Stimulated activated naive CD4-positive, alpha-beta T cell treated with Interleukin-2 at 50 U/mL for 16 hours (primary cell): ENCODE results near the gene VPS36.
"Not testable (repeated sequence)": the region's sequence is repeated elsewhere in the genome, so short reads cannot be mapped to it uniquely, and the experiment has no call there.

Experiments
- DNase-seq: peaks from one replicate; lab custom pipeline; 2025; lab: John Stamatoyannopoulos, UW

VPS36 gene

GRCh38 chr13:52432456-52432855, 18.0 kb downstream of the VPS36 start:
- DNase-seq: no peak

DNA sequence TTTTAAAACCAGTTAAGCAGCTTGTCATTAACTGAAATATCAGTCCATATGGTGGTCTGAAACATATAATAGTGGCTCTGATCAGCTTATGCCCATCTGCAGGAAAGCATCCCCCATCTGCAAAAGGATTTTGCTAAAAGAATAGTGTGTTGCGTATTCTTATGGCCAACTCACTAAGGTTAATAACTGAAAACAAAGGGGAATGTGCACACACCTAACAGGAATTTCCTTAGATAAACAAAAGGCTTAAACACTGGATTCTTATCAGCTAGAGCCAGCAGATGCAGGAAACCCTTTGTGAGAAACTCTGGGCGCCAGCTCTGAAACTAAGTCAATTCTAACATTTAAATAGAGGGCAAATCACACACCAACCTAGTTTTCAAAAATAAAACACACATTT, 22.1 kb downstream of the VPS36 start:
- DNase-seq: no peak

DNA sequence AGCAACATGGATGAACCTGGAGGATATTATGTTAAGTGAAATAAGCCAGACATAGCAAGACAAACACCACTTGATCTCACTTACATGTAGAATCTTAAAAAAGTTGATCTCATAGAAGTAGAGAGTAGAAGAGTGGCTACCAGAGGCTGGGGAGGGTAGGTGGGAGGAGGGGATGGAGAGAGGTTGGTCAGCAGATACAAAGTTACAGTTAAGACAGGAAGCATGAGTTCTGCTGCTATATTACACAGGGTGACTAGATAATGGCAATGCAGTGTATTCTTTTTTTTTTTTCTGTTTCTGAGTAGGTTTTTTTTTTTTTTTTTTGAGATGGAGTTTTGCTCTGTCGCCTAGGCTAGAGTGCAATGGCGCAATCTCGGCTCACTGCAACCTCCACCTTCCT, 29.2 kb downstream of the VPS36 start:
- no peak for DNase-seq

- DNase-seq: no peak
Observed at GRCh38 chr13:52419080-52419479, 31.4 kb downstream of the VPS36 start.

- no peak for DNase-seq
Observed at GRCh38 chr13:52414963-52415362, 35.5 kb downstream of the VPS36 start.

GRCh38 chr13:52414051-52414450, 36.4 kb downstream of the VPS36 start:
- no peak for DNase-seq

- no peak for DNase-seq
Observed at GRCh38 chr13:52412128-52412527, 38.3 kb downstream of the VPS36 start.

DNA sequence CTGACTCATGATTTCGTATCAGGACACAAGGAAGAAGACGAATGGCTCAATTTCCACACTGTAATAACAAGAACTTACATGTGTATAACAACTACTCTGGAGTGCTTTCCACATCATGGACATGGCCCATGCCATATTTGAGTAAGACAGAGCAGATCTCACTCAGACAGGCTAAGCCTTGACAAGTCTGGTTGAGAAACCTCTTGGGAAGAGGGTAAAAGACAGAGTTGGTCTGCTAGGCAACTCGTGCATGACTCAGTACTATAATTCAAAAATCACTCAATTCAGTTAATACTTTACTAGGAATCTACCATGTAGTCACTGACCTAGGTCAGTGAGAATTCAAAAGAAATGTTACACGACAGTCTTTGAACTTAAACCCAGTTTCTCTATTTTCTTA, 38.8 kb downstream of the VPS36 start:
- DNase-seq: no peak

DNA sequence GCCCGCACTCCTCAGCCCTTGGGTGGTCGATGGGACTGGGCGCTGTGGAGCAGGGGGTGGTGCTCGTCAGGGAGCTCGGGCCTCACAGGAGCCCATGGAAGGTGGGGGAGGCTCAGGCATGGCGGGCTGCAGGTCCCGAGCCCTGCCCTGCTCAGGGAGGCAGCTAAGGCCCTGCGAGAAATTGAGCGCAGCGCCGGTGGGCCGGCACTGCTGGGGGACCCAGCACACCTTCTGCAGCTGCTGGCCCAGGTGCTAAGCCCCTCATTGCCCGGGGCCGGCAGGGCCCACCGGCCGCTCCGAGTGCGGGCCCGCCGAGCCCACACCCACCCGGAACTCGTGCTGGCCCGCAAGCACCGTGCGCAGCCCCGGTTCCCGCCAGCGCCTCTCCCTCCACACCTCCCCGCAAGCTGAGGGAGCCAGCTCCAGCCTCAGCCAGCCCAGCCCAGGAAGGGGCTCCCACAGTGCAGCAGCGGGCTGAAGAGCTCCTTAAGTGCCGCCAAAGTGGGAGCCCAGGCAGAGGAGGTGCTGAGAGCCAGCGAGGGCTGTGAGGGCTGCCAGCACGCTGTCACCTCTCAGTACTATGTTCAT, 42.3 kb downstream of the VPS36 start:
- DNase-seq: not testable (repeated sequence)

- not testable (repeated sequence) for DNase-seq
Observed at GRCh38 chr13:52407436-52407835, 43.0 kb downstream of the VPS36 start.

- no peak for DNase-seq
Observed at GRCh38 chr13:52406629-52407028, 43.8 kb downstream of the VPS36 start.

DNA sequence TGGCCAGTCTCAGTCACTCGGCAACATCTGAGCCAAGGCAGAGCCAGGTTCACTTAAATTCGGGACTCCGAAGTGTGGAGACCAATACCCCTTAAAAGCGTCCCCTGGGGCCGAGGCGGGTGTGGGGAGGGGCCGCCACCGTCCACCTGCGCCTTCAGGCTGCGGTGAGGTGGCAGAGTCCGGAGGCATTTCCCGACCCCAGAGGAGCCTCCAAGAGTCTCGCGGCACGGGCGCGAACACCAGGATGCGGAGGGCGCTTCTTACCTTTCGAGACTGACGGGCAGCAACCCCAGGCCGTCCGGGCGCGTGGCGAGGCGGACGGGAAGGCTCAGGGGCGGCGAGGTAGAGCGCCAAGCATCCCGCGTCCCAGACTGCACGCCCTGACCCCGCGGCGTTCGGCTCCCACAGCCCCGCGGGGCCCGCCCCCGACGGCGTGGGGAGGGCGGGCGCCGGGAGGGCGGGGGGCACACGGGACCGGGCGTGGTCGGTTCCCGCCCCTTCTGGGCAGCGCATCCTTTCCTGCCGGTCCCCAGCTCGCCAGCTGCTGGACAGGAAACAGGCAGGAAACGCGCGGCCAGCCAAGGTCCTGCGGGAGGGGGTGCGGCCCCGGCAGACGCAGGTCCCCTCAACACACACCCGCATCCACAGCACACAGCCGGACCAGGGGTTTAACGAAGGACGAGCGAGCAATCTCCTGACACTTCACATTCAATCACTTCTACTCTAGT, 44.5 kb downstream of the VPS36 start, which contains the start of gene THSD1:
Gene THSD1 (minus strand): TSS at position 406 of the 728 bp plus-strand sequence. CDS start 3,572 bp downstream, outside the sequence.
- no peak for DNase-seq

GRCh38 chr13:52405369-52405766, 45.1 kb downstream of the VPS36 start:
- DNase-seq: no peak

DNA sequence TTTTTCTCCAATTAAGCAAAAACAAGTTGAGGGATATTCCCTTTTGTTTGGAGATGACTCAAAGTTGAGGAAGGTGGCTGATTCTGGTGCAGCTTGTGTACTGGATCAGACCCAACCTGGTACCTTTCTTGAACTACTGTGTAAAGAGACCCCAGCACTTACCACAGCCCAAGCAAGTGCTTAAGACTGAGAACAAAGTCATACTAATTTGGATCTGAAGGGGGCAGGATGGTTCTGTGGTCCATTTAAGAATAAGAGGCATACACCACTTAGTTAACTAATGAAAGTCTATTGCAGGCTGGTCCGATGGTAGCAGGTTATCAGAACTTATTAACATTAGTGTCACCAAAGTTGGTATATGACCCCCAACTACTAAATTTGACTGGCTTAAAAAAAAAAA, 50.7 kb downstream of the VPS36 start:
- DNase-seq: no peak

DNA sequence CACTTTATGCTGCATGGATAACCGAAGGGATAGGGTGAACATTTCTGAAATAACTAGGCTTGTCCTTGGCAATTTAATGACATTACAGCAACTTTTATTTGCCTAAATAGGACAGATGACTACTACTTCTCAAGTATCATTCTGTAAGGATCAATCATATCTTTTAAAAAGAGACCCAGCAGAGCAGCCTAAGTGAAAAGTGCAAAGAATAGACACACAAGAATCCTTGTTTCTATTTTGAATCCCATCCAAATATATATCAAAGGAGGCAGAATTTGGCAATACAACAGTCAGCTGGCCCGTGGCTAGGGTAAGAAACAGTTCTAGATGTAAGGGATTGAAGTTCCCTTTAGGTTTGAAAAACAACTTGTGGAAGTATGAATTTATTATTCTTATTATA, 51.4 kb downstream of the VPS36 start:
- no peak for DNase-seq

DNA sequence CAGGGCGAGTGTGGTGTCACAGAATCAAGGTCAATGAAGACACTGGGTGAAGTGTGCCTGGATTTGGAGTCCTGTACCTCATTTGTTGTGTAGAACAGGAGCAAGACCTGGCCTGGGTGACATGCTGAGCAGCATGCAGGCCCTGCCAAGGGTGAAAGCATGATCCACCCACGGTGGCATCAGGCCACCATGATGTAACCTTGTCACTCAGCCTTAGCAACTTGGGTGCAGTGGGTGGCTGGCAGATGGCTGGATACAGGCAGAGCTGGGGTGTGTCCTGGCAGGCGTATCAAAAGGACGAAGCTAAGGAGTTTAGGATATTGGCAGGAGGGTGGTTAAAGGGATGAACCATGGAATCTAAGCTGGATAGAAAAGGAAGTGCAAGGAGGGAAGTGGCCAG, 54.7 kb downstream of the VPS36 start:
- DNase-seq: no peak

- no peak for DNase-seq
Observed at GRCh38 chr13:52394586-52394985, 55.8 kb downstream of the VPS36 start.

DNA sequence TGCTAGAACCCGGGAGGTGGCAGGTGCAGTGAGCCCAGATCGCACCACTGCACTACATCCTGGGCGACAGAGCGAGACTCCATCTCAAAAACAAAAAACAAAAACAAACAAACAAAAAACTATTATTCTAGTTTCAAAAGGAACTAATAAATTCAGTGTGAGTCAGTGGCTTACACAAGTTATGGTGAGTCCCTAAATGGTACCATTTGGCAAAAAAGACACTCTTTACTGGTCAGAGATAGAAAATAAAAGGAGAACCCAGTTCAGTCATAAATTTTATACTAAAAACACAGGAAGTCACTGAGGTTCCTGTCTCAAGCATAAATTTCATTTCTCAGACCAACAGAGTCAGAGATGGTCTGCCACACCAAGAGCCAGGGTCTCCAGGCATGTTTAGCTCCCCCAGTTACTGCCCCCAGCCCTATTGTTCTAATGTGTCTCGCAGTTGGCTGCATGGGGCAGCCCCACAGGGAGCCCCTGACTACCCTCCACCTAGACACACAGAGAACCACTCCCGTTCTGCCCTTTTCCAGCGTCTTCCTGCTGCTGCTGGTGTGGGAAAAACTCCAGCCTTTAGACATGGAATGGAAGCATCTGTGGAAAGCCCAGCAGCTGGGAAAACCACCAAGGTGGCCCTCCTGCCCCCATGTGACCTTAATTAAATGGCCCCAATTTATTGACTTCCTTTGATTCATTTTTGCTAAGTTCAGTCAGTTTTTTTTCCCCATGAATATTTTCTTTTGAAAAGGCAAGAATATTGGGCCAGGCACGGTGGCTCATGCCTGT, 56.7 kb downstream of the VPS36 start:
- no peak for DNase-seq

DNA sequence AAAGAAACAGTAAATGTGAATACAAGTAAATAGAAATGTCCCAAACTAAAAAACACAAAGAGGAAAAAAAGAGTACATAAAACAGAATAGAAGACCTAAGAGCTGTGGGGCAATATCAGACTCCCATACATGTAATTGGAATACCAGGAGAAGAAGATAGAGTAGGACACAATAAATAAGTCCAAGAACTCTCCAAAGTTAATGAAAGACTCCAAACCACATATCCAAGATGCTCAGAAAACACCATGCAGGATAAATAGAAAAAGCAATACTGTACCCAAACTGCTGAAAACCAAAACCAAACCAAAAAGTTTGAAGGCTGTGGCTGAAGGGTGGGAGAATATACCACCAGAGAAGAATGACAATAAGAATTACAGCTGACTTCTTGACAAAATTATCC, 62.7 kb downstream of the VPS36 start:
- no peak for DNase-seq

DNA sequence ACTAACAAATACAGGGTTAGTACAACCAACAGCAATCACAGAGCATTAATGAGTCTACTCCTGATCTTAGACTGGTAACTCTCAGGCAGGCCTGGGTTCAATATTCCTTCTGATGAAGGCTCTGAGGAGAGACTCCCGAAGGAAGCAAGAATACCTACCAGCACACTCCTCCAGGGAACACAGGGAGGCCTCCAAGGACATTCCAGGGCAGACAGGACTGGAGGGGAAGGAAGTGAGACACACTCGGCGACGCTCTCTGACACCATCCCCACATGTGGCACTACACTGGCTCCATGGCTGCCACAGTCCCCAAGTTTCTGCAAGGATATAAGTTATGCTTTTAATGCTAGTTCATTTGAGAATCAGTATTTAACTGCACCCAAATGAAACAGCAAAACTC, 64.6 kb downstream of the VPS36 start:
- no peak for DNase-seq

- no peak for DNase-seq
Observed at GRCh38 chr13:52383366-52383765, 67.1 kb downstream of the VPS36 start.

DNA sequence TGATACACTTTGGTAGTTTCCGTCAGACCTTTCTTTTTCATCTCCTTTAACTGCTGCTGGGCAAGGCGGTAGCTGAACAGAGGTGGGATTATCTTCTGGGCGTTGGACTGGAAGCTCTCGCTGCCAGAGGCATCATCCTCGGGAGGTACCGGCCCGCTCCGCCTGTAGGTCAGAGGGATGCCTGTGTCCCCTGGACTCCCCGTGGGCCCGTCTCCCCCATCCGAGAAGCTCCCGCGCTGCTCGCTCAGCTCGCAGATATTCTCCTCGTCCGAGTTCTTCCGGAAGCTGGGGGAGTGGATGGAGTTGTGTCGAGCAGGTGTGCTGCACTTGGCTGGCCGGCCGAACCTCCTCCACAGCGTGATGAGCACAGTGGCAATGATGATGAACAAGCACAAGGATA, 72.1 kb downstream of the VPS36 start:
- no peak for DNase-seq

DNA sequence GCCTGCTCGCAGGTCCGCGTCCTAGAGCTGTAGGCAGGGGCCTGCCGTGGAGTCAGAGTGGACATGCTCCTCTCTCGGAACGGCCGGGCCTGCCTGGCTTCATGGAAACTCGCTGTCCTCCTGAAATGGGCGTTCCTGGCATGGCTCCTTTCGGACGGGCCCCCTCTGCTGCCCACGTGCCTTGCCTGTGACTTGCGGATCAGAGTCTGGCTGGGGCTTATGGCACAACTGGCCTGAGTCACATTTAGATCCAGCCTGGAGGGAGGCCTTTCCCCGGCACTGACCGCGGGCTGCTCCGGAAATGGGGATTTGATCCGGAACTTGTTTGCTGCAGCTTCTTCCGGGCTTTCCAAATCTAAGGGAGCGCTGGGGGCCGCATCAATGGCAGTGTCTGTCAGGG, 72.5 kb downstream of the VPS36 start:
- DNase-seq: no peak
